Neural progenitor cell (in vitro differentiated cells): Measurements from ENCODE around the gene MTHFR.

Source experiments
- EZH2 ChIP-seq: fragments of 200-600 bp; sonication (generic); IDR thresholded peaks from 2 replicates; pipeline ENCODE4 v1.6.1; 2017; ENCODE audit warnings: antibody characterized with exemption, mild to moderate bottlenecking, moderate library complexity
- EZH2phosphoT487 ChIP-seq: fragments of 200-600 bp; sonication (generic); IDR thresholded peaks from 2 replicates; pipeline ENCODE4 v1.6.1; 2017; ENCODE audit warnings: antibody characterized with exemption
- TF ChIP-seq, protein P1 (sequence below): fragments of 200-600 bp; sonication (generic); IDR thresholded peaks from 2 replicates; pipeline ENCODE4 v1.5.1; 2017; ENCODE audit warnings: antibody characterized with exemption, mild to moderate bottlenecking

DNA sequence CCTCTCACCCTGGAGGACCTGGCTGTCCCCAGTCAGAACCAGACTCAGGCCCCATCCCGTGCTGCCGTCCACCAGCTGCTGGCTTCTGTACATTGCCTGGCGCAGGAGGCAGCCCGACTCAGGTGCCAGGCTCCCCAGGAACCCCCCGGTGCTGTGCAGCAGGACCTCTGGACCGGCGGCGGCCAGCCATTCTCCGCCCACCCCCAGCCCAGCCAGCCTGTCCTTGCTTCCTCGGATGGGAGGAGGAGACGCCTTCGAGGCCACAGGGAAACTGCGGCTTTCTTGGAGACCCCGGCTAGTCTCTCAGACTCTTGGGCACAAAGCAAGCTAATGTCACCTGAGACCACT is 39.4 kb downstream of the MTHFR start:
- TF ChIP-seq, protein P1, sequence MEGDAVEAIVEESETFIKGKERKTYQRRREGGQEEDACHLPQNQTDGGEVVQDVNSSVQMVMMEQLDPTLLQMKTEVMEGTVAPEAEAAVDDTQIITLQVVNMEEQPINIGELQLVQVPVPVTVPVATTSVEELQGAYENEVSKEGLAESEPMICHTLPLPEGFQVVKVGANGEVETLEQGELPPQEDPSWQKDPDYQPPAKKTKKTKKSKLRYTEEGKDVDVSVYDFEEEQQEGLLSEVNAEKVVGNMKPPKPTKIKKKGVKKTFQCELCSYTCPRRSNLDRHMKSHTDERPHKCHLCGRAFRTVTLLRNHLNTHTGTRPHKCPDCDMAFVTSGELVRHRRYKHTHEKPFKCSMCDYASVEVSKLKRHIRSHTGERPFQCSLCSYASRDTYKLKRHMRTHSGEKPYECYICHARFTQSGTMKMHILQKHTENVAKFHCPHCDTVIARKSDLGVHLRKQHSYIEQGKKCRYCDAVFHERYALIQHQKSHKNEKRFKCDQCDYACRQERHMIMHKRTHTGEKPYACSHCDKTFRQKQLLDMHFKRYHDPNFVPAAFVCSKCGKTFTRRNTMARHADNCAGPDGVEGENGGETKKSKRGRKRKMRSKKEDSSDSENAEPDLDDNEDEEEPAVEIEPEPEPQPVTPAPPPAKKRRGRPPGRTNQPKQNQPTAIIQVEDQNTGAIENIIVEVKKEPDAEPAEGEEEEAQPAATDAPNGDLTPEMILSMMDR: no peak
- TF ChIP-seq EZH2phosphoT487 (no peak), EZH2 (no peak)
